Neutrophil (primary cell): ENCODE data around the gene XPO5.

Experiments
- H3K27ac ChIP-seq: fragments of 200-600 bp; sonication (generic); 2 replicates; pipeline ENCODE4 v1.5.1; 2016; ENCODE audit warnings: mild to moderate bottlenecking, moderate library complexity
- H3K27me3 ChIP-seq: fragments of 200-600 bp; sonication (generic); 2 replicates; pipeline ENCODE4 v1.6.0; 2016; ENCODE audit warnings: mild to moderate bottlenecking
- H3K36me3 ChIP-seq: fragments of 200-600 bp; sonication (generic); 2 replicates; pipeline ENCODE4 v1.5.1; 2017
- H3K4me1 ChIP-seq, 2 experiments: fragments of 200-600 bp in 1 of 2; sonication (generic) in 1 of 2; 1 replicate in 1 of 2; 2 replicates in 1 of 2; pipeline versions ENCODE4 v1.5.1 to v1.6.1; 2013 to 2016; ENCODE audit warnings: low read depth in 1 of 2, low read length in 1 of 2, mild to moderate bottlenecking in 1 of 2, moderate library complexity in 1 of 2; ENCODE audit not compliant: control insufficient read depth in 1 of 2, insufficient read depth in 1 of 2
- H3K4me3 ChIP-seq, 2 experiments: fragments of 200-600 bp in 1 of 2; sonication (generic) in 1 of 2; 1 replicate in 1 of 2; 2 replicates in 1 of 2; pipeline ENCODE4 v1.5.1; 2013 to 2016; ENCODE audit warnings: low read depth in 1 of 2, low read length in 1 of 2, mild to moderate bottlenecking in 1 of 2, moderate library complexity in 1 of 2
- H3K9me3 ChIP-seq: fragments of 200-600 bp; sonication (generic); 2 replicates; pipeline ENCODE4 v1.5.1; 2016
- CTCF ChIP-seq: fragments of 200-600 bp; sonication (generic); IDR thresholded peaks from 2 replicates; pipeline ENCODE4 v1.5.1; 2016; ENCODE audit warnings: antibody characterized with exemption

Gene XPO5

GRCh38 chr6:43575772-43576551 lies at the start of gene XPO5, which contains the start of gene POLH:
TSS of gene XPO5 (minus strand) at chr6:43576038. CDS start at chr6:43575864, 174 bp downstream.
TSS of gene POLH (plus strand) at chr6:43576185. CDS start at chr6:43582320, 6,135 bp downstream.
- H3K4me1 ChIP-seq, result peaks cover 23 to 28% of the 10 kb centered on the region in 2 experiments
- H3K27ac ChIP-seq, result peak within 1 kb of the TSS; percentile 76
- no peaks in the 10 kb centered on the region for H3K9me3 ChIP-seq
- H3K36me3 ChIP-seq, result no peaks in the 10 kb centered on the region
- H3K27me3 ChIP-seq, result no peaks in the 10 kb centered on the region
- H3K4me3 ChIP-seq, result peak within 1 kb of the TSS; percentile 72 to 96
- TF ChIP-seq CTCF, result peak; percentile 61

- Histone ChIP-seq H3K4me1 (peaks cover 39 to 42% of the 10 kb centered on the region in 2 experiments), H3K9me3 (no peaks in the 10 kb centered on the region), H3K27ac (no peak overlapping the region), H3K36me3 (peaks cover 58% of the 10 kb centered on the region), H3K4me3 (no peak overlapping the region), H3K27me3 (no peaks in the 10 kb centered on the region)
- TF ChIP-seq CTCF, result no peak
Observed at GRCh38 chr6:43625393-43625992, 49.7 kb upstream of the XPO5 start.

- H3K9me3 ChIP-seq, result no peaks in the 10 kb centered on the region
- H3K27me3 ChIP-seq, result no peaks in the 10 kb centered on the region
- H3K27ac ChIP-seq, result no peak overlapping the region
- no peak overlapping the region for H3K4me3 ChIP-seq
- peaks cover 64% of the 10 kb centered on the region for H3K36me3 ChIP-seq
- no peak for TF ChIP-seq CTCF
- H3K4me1 ChIP-seq, result peaks cover 32 to 36% of the 10 kb centered on the region in 2 experiments
Observed at GRCh38 chr6:43624786-43625288, 49.0 kb upstream of the XPO5 start.

- H3K27ac ChIP-seq, result no peak overlapping the region
- H3K4me3 ChIP-seq, result no peak overlapping the region
- peaks cover 66% of the 10 kb centered on the region for H3K36me3 ChIP-seq
- H3K4me1 ChIP-seq, result peaks cover 28 to 32% of the 10 kb centered on the region in 2 experiments
- no peaks in the 10 kb centered on the region for H3K27me3 ChIP-seq
- H3K9me3 ChIP-seq, result no peaks in the 10 kb centered on the region
- TF ChIP-seq CTCF, result no peak
Observed at GRCh38 chr6:43623880-43624785, 48.3 kb upstream of the XPO5 start.

GRCh38 chr6:43622541-43622940 lies 46.7 kb upstream of the XPO5 start:
- peaks cover 76% of the 10 kb centered on the region for H3K36me3 ChIP-seq
- peaks cover 15 to 18% of the 10 kb centered on the region in 2 experiments for H3K4me1 ChIP-seq
- no peak overlapping the region for H3K4me3 ChIP-seq
- H3K9me3 ChIP-seq, result no peaks in the 10 kb centered on the region
- H3K27me3 ChIP-seq, result no peaks in the 10 kb centered on the region
- no peak for TF ChIP-seq CTCF
- no peak overlapping the region for H3K27ac ChIP-seq
